ENCODE measurements around the gene COMMD1.
"Not testable (repeated sequence)": the region's sequence is repeated elsewhere in the genome, so short reads cannot be mapped to it uniquely, and the experiment has no call there.

The COMMD1 gene

DNA sequence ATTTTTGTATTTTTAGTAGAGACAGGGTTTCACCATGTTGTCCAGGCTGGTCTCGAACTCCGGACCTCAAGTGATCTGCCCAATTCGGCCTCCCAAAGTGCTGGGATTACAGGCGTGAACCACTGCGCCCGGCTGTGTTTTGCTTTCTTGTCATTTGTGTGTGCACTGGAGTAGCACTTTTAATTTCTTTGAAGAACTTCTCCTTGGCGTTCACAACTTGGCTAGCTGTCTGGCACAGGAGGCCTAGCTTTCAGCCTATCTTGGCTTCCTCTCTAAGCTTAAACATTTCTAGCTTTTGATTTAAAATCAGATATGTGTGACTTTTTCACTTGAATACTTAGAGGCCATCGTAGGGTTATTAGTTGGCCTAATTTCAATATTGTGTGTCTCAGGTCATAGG lies 93.0 kb downstream of the COMMD1 start:
- H3K4me3 ChIP-seq (ENCODE audit: control insufficient read depth, low read depth, low read length): no peak overlapping the region
- no peak for DNase-seq (ENCODE audit: low read depth)
- TF ChIP-seq, protein P1, sequence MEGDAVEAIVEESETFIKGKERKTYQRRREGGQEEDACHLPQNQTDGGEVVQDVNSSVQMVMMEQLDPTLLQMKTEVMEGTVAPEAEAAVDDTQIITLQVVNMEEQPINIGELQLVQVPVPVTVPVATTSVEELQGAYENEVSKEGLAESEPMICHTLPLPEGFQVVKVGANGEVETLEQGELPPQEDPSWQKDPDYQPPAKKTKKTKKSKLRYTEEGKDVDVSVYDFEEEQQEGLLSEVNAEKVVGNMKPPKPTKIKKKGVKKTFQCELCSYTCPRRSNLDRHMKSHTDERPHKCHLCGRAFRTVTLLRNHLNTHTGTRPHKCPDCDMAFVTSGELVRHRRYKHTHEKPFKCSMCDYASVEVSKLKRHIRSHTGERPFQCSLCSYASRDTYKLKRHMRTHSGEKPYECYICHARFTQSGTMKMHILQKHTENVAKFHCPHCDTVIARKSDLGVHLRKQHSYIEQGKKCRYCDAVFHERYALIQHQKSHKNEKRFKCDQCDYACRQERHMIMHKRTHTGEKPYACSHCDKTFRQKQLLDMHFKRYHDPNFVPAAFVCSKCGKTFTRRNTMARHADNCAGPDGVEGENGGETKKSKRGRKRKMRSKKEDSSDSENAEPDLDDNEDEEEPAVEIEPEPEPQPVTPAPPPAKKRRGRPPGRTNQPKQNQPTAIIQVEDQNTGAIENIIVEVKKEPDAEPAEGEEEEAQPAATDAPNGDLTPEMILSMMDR (IDR thresholded peaks at IDR 0.05; ENCODE audit: control insufficient read depth, insufficient read depth, low read depth, low read length, missing control alignments): no peak

GRCh38 chr2:62000538-62000937 lies 95.1 kb downstream of the COMMD1 start:
- no peak for DNase-seq (ENCODE audit: low read depth)
- no peak overlapping the region for H3K4me3 ChIP-seq (ENCODE audit: control insufficient read depth, low read depth, low read length)
- TF ChIP-seq, protein P1 (IDR thresholded peaks at IDR 0.05; ENCODE audit: control insufficient read depth, insufficient read depth, low read depth, low read length, missing control alignments): no peak

GRCh38 chr2:62001431-62001830 lies 96.0 kb downstream of the COMMD1 start:
- TF ChIP-seq, protein P1 (IDR thresholded peaks at IDR 0.05; ENCODE audit: control insufficient read depth, insufficient read depth, low read depth, low read length, missing control alignments): no peak
- no peak for DNase-seq (ENCODE audit: low read depth)
- H3K4me3 ChIP-seq (ENCODE audit: control insufficient read depth, low read depth, low read length): no peak overlapping the region

DNA sequence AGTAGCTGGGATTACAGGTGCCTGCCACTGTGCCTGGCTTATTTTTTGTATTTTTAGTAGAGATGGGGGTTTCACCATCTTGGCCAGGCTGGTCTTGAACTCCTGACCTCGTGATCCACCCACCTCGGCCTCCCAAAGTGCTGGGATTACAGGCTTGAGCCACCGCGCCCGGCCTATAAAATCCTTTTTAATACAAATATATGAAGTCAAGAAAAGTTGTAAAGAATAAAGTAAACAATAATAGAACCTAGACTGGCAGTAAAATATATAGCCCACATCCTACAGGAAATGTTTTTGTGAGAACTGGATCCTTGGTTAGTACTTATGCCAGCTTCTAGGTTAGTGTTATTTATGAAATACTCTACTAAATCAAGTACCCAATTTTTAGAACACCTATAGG lies 99.0 kb downstream of the COMMD1 start:
- not testable (repeated sequence) for H3K4me3 ChIP-seq (ENCODE audit: control insufficient read depth, low read depth, low read length); DNase-seq (ENCODE audit: low read depth)

GRCh38 chr2:62007555-62007954 lies 102.1 kb downstream of the COMMD1 start:
- no peak overlapping the region for H3K4me3 ChIP-seq (ENCODE audit: control insufficient read depth, low read depth, low read length)
- DNase-seq (ENCODE audit: low read depth): no peak
- TF ChIP-seq, protein P1 (IDR thresholded peaks at IDR 0.05; ENCODE audit: control insufficient read depth, insufficient read depth, low read depth, low read length, missing control alignments): no peak

GRCh38 chr2:62010632-62011256 lies 105.3 kb downstream of the COMMD1 start:
- no peak overlapping the region for H3K4me3 ChIP-seq (ENCODE audit: control insufficient read depth, low read depth, low read length)
- DNase-seq (ENCODE audit: low read depth): no peak
- TF ChIP-seq, protein P1 (IDR thresholded peaks at IDR 0.05; ENCODE audit: control insufficient read depth, insufficient read depth, low read depth, low read length, missing control alignments): no peak

- DNase-seq (ENCODE audit: low read depth): no peak
- TF ChIP-seq, protein P1 (IDR thresholded peaks at IDR 0.05; ENCODE audit: control insufficient read depth, insufficient read depth, low read depth, low read length, missing control alignments): no peak
- H3K4me3 ChIP-seq (ENCODE audit: control insufficient read depth, low read depth, low read length): no peak overlapping the region
Measured at GRCh38 chr2:62013641-62014040, 108.2 kb downstream of the COMMD1 start.
